Mammary epithelial cell (primary cell): Measurements from ENCODE around the gene TRHDE.

Experiments
- CTCF ChIP-seq, 2 donors: IDR thresholded peaks in 1 of 2; conservative IDR thresholded peaks in 1 of 2; 2 replicates each; pipeline ENCODE4 v1.5.1; 2011 to 2012; ENCODE audit warnings: inconsistent platforms in 2 of 2, low read length in 2 of 2, mild to moderate bottlenecking in 2 of 2, control low read depth in 1 of 2, low read depth in 1 of 2; ENCODE audit not compliant: insufficient read depth in 1 of 2; ENCODE audit errors: extremely low read depth in 1 of 2
- EZH2 ChIP-seq: IDR thresholded peaks from 2 replicates; pipeline ENCODE4 v1.6.1; 2012; ENCODE audit warnings: low read length, inconsistent platforms, borderline replicate concordance

GRCh38 chr12:72380441-72380840 lies 108.3 kb downstream of the TRHDE start:
- TF ChIP-seq CTCF (conservative IDR thresholded peaks at IDR 0.05 in 1 of 2, IDR thresholded peaks at IDR 0.05 in 1 of 2; ENCODE audit: extremely low read depth in 1 of 2, insufficient read depth in 1 of 2, low read depth in 1 of 2, low read length in 2 of 2) (no peak), EZH2 (no peak)
